Suppressor macrophage treated with lipopolysaccharide for 1 hour (primary cell): ENCODE results near the gene TUBB1.

Source experiments
- DNase-seq, 3 donors: peaks; one replicate each; pipeline ENCODE4 v3.0.0-alpha.2; 2020 to 2022

TUBB1 gene

DNA sequence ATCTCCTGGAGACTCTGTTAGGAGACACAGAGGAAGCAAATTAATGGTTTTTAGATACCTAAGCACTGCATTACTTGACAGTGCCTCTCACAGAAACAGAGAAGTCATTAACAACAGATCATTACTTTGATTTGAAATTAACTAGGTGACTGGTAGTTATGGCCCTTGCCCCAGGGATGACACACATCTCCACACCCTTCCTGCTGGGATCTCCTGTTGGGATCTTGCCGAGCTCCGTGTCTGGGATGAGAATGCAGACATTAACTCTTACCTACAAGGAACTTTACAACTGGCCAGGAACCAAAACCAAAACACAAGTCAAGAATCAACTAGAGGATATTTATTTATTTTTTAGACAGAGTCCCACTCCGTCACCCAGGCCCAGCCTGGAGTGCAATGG, 25.6 kb downstream of the TUBB1 start:
- no peak for DNase-seq

DNA sequence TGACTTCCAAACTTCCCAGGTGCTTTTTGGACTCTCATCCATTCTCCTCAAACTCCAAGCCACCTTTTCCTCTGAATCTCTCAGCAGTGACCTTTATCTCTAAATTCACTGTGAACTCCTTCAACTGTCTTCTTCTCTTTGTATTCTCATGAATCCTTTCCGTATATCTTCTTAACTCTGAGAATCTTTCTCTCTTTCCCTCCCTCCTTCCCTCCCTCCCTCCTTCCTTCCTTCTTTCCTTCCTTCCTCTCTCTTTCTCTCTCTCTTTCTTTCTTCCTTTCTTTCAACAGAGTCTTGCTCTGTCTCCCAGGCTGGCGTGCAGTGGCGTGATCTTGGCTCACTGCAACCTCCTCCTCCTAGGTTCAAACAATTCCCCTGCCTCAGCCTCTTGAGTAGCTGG, 27.6 kb downstream of the TUBB1 start:
- DNase-seq: no peak

- DNase-seq: no peak
These were observed 28.9 kb downstream of the TUBB1 start for GRCh38 chr20:59047938-59048680.

GRCh38 chr20:59048681-59049030, 29.4 kb downstream of the TUBB1 start:
- DNase-seq: no peak

GRCh38 chr20:59050437-59050836, 31.2 kb downstream of the TUBB1 start:
- DNase-seq: no peak

DNA sequence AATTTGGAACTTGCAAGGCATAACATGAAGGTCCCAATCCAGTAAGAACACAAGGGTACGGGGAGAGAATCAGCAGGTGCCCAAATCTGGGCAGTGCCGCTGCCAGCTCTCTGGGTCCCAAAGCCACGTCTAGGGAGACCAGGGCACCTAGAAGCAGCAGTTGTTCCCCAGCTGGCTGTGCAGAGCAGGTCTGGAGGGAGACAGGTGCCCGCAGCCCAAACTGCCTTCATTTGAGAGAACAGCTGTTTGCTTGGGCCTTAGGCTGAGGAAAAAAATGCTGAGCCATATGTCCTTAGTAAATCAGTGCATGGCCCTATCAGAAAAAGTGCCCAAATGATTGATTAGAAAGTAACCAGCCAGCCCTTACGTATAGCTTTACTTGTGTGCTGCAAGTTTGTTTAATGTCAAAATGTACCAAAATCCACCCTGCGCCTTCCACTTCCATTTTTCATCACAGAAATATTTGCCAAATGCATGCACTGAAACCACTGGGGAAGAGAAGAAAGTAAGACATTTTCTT, 32.5 kb downstream of the TUBB1 start:
- no peak for DNase-seq

DNA sequence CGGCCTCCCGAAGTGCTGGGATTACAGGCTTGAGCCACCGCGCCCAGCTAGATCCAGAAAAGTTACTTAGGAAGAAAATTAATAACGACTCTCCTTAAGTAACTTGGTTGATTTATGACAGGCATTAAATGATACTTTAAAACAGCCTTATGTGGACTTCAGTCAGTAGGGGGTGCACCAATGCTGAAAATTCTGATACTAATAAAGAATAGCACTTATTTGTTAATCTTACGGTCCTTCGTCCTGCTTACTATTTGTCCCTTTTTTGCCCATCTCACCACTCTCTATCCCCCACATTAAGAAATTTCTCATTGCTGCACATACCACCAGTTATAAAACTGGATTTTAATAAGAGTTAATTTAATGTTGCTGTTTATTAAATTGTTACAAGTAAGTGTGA, 36.1 kb downstream of the TUBB1 start:
- peak; percentile 42 to 64 (median 45) for DNase-seq

DNA sequence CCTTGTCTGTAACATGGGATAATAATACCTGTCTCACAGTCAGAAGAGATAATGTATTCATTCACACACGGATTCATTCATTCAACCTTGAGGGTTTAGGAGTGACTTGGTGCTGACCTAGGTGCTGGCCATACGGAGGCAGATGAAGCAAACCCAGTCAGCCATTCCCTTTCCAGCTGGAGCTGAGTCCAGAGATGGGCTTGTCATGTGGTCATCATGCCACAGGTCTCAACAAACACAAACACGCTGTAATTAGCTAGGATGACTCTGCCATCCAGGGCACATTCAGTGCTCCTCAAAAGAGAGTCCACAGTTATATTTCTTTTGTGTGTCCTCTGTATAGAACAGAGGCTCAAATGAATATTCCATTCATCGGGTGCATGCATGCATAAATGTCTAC, 42.9 kb downstream of the TUBB1 start:
- DNase-seq: no peak

GRCh38 chr20:59063358-59064213, 44.4 kb downstream of the TUBB1 start:
- DNase-seq: no peak

- DNase-seq: no peak
These were observed 45.0 kb downstream of the TUBB1 start for GRCh38 chr20:59064214-59064722.

DNA sequence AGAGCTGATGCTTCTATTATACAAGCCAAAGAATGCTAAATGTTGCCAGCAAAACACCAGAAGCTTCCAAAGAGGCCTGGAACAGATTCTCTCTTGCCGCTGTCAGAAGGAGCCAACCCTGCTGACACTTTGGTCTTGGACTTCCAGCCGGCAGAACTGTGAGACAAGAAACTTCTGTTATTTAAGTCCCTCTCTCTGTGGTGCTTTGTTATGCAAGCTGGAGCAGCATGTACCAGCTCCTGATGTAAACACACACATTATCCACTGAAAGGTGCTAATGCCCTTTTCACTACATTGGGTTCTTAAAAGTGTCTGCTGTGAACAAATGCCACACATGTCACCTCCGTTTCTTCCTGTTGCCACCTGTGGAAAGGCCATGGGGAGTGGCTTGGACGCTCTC, 49.3 kb downstream of the TUBB1 start:
- no peak for DNase-seq

- peak; percentile 33 to 68 (median 63) for DNase-seq
These were observed 49.8 kb downstream of the TUBB1 start for GRCh38 chr20:59069026-59069425.

GRCh38 chr20:59071216-59071615, 52.0 kb downstream of the TUBB1 start:
- DNase-seq: peak; percentile 67 to 85 (median 82)

DNA sequence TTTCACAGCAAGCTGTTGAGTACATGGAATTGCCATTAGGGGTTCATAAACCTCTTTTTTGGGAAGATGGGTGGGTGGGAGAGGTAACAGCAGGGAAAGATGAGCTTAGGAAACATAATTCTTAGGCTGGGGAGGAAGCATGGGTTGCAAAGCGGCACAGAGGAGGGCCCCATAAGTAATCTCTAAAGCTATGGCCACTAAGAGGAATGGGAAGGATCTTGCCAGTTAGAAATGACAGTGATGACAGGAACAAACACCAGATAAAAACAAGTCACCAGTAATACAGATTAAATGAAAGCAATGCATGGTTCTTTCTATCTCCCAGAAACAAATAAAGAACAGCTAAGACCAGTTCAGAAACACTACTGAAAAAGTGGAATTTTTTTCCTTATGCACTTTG, 54.4 kb downstream of the TUBB1 start:
- no peak for DNase-seq

GRCh38 chr20:59074456-59074855, 55.2 kb downstream of the TUBB1 start:
- peak in 1 of 3 donors; percentile 8 for DNase-seq

- no peak for DNase-seq
These were observed 56.8 kb downstream of the TUBB1 start for GRCh38 chr20:59075934-59076508.
